Measurements from ENCODE around the gene MACROD2. TPM values are rescaled to one million over a fixed set of nuclear protein-coding genes. Genes with fewer than 3 reads are reported as not detected.

Gene MACROD2
- total RNA-seq, 1 donor from 2014 or later = 2.4 TPM

- no peak for TF ChIP-seq EZH2 (IDR thresholded peaks at IDR 0.05; ENCODE audit: insufficient read depth, low read length)
- no peak for TF ChIP-seq CTCF (IDR thresholded peaks at IDR 0.05; ENCODE audit: insufficient read depth, low read depth, low read length)
- FAIRE-seq (no peak), DNase-seq (ENCODE audit: low read depth) (no peak)
- Mint-ChIP-seq H3K9me3 (ENCODE audit: unreplicated experiment) (no peaks in the 10 kb centered on the region), H3K4me3 (ENCODE audit: unreplicated experiment) (no peak overlapping the region), H3K27ac (ENCODE audit: unreplicated experiment) (no peak overlapping the region), H3K4me1 (ENCODE audit: low read depth, unreplicated experiment) (peaks cover 1% of the 10 kb centered on the region), H3K36me3 (ENCODE audit: low read depth, unreplicated experiment) (no peaks in the 10 kb centered on the region), H3K27me3 (ENCODE audit: low read depth, unreplicated experiment) (no peaks in the 10 kb centered on the region)
- Histone ChIP-seq H3K9ac (ENCODE audit: low read length) (no peak overlapping the region), H3K79me2 (ENCODE audit: insufficient read depth, low read length) (no peaks in the 10 kb centered on the region), H3K27me3 (ENCODE audit: insufficient read depth, low read length) (no peaks in the 10 kb centered on the region), H3K36me3 (ENCODE audit: insufficient read depth, low read length) (no peaks in the 10 kb centered on the region), H2AFZ (ENCODE audit: low read depth, low read length) (no peak overlapping the region), H3K4me1 (ENCODE audit: insufficient read depth, low read length) (no peaks in the 10 kb centered on the region), H3K4me3 (ENCODE audit: insufficient read depth, low read depth, low read length) (no peak overlapping the region), H4K20me1 (ENCODE audit: insufficient read depth, low read length) (no peaks in the 10 kb centered on the region), H3K27ac (ENCODE audit: low read depth, low read length) (no peak overlapping the region), H3K9me3 (ENCODE audit: insufficient read depth, low read depth, low read length) (no peaks in the 10 kb centered on the region), H3K4me2 (ENCODE audit: low read length) (no peak overlapping the region)
Measured at GRCh38 chr20:14126856-14127255, 131.5 kb downstream of the MACROD2 start.

GRCh38 chr20:14127514-14128223 is 132.4 kb downstream of the MACROD2 start:
- H3K4me1 Mint-ChIP-seq (ENCODE audit: low read depth, unreplicated experiment) = peaks cover 1% of the 10 kb centered on the region
- no peak for FAIRE-seq
- H3K27me3 Mint-ChIP-seq (ENCODE audit: low read depth, unreplicated experiment) = no peaks in the 10 kb centered on the region

More at GRCh38 chr20:14127514-14128223, 132.4 kb downstream of the MACROD2 start:
- Histone ChIP-seq H2AFZ (ENCODE audit: low read depth, low read length) (no peak overlapping the region), H3K36me3 (ENCODE audit: insufficient read depth, low read length) (no peaks in the 10 kb centered on the region), H3K27ac (ENCODE audit: low read depth, low read length) (no peak overlapping the region), H3K4me3 (ENCODE audit: insufficient read depth, low read depth, low read length) (no peak overlapping the region), H4K20me1 (ENCODE audit: insufficient read depth, low read length) (no peaks in the 10 kb centered on the region), H3K4me2 (ENCODE audit: low read length) (no peak overlapping the region), H3K9me3 (ENCODE audit: insufficient read depth, low read depth, low read length) (no peaks in the 10 kb centered on the region), H3K27me3 (ENCODE audit: insufficient read depth, low read length) (no peaks in the 10 kb centered on the region), H3K79me2 (ENCODE audit: insufficient read depth, low read length) (no peaks in the 10 kb centered on the region), H3K9ac (ENCODE audit: low read length) (no peak overlapping the region), H3K4me1 (ENCODE audit: insufficient read depth, low read length) (no peaks in the 10 kb centered on the region)
- Mint-ChIP-seq H3K9me3 (ENCODE audit: unreplicated experiment) (no peaks in the 10 kb centered on the region), H3K27ac (ENCODE audit: unreplicated experiment) (no peak overlapping the region), H3K4me3 (ENCODE audit: unreplicated experiment) (no peak overlapping the region), H3K36me3 (ENCODE audit: low read depth, unreplicated experiment) (no peaks in the 10 kb centered on the region)
- DNase-seq (ENCODE audit: low read depth) = no peak
- TF ChIP-seq CTCF (IDR thresholded peaks at IDR 0.05; ENCODE audit: insufficient read depth, low read depth, low read length) = no peak
- no peak for TF ChIP-seq EZH2 (IDR thresholded peaks at IDR 0.05; ENCODE audit: insufficient read depth, low read length)
